HUES48 (cell line): ENCODE measurements around the gene UBR7.
A peak's percentile ranks its signal among the peaks of the same experiment; 100 is the strongest.
"Not testable (repeated sequence)": the region's sequence is repeated elsewhere in the genome, so short reads cannot be mapped to it uniquely, and the experiment has no call there.

Experiments used
- H3K27ac ChIP-seq: one replicate; pipeline ENCODE4 v1.7.0; 2013; ENCODE audit warnings: low read depth, low read length, inconsistent platforms
- H3K27me3 ChIP-seq: 2 replicates; pipeline ENCODE4 v1.6.1; 2013; ENCODE audit warnings: mild to moderate bottlenecking, low read length; ENCODE audit not compliant: control insufficient read depth, insufficient read depth
- H3K36me3 ChIP-seq: 2 replicates; pipeline ENCODE4 v1.6.1; 2013; ENCODE audit warnings: low read length; ENCODE audit not compliant: control insufficient read depth, insufficient read depth
- H3K4me1 ChIP-seq: 2 replicates; pipeline ENCODE4 v1.6.1; 2013; ENCODE audit warnings: mild to moderate bottlenecking, low read length; ENCODE audit not compliant: control insufficient read depth, insufficient read depth
- H3K4me3 ChIP-seq: 2 replicates; pipeline ENCODE4 v1.5.1; 2013; ENCODE audit warnings: mild to moderate bottlenecking, low read depth, low read length
- H3K9ac ChIP-seq: 2 replicates; pipeline ENCODE4 v1.6.1; 2013; ENCODE audit warnings: mild to moderate bottlenecking, low read depth, low read length, moderate library complexity
- H3K9me3 ChIP-seq: 2 replicates; pipeline ENCODE4 v1.6.1; 2013; ENCODE audit warnings: low read length; ENCODE audit not compliant: control insufficient read depth, insufficient read depth

The UBR7 gene

DNA sequence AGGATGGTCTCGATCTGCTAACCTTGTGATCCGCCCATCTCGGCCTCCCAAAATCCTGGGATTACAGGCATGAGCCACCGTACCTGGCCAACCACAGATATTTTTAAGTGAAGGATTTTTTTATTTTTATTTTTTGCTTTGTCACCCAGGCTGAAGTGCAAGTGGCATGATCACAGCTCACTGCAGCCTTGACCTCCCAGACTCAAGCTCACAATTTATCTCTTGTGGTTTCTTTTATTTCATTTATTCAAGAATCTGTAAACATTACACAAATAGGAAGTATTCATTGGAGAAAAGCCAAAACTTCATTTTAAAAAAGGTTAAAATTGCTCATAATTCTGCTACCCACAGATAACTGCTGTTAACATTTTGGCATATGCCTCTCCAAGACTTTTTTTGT, 35.7 kb upstream of the UBR7 start:
- Histone ChIP-seq H3K9ac (no peak overlapping the region), H3K4me3 (no peak overlapping the region), H3K4me1 (no peaks in the 10 kb centered on the region), H3K27me3 (no peaks in the 10 kb centered on the region), H3K27ac (no peak overlapping the region), H3K9me3 (no peaks in the 10 kb centered on the region), H3K36me3 (no peaks in the 10 kb centered on the region)

DNA sequence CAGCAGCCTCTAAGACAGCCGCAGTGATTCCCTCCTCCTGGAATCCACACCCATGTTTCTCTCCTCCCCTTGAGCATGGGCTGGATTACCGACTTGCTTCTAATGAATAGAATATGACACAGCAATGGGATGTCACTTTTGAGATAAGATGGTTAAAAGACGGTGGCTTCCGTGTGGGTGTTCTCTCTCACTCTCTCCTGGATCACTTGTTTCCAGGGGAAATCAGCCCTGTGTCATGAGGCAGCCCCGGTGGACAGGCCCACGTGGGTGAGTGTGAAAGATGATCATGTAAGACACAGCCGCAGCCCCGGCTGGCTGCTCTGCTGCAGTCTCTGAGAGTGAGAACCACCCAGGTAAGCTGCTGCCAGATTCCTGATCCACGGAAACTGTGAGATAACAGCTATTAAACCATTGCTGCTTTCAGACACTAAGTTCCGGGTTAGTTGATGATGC, 33.1 kb upstream of the UBR7 start:
- Histone ChIP-seq H3K27ac (no peak overlapping the region), H3K4me1 (no peaks in the 10 kb centered on the region), H3K27me3 (no peaks in the 10 kb centered on the region)

DNA sequence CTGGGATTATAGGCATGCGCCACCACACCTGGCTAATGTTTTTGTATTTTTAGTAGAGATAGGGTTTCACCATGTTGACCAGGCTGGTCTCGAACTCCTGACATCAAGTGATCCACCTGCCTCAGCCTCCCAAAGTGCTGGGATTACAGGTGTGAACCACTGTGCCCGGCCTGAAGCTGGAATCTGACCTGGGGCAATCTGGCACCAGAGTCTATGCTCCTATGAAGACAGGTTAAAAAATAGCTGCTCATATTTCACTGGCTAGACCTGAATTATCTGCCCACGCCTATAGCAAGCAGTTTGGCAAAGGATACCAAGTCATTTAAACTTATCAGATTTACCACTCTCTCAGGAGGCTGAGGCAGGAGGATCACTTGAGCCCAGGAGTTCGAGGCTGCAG, 32.3 kb upstream of the UBR7 start:
- H3K4me3 ChIP-seq, H3K36me3 ChIP-seq, H3K4me1 ChIP-seq, H3K27ac ChIP-seq, H3K9ac ChIP-seq, H3K27me3 ChIP-seq, H3K9me3 ChIP-seq: not testable (repeated sequence)

More for the DNA sequence above, 33.1 kb upstream of the UBR7 start:
- Histone ChIP-seq H3K9me3 (no peaks in the 10 kb centered on the region), H3K9ac (no peak overlapping the region), H3K36me3 (no peaks in the 10 kb centered on the region), H3K4me3 (no peak overlapping the region)

DNA sequence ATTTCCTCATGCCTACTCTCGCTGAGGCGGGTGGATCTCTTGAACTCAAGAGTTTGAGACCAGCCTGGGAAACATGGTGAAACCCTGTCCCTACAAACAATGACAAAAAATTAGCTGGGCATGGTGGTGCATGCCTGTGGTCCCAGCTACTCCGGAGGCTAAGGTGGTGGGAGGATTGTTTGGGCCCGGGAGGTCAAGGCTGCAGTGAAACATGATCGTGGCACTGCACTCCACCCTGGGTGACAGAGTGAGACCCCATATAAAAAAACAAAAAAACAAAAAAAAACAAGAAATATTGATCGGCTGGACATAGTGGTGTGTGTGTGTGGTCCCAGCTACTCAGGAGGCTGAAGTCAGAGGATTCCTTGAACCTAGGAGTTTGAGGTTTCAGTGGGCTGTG, 31.6 kb upstream of the UBR7 start:
- Histone ChIP-seq H3K4me3 (no peak overlapping the region), H3K4me1 (no peaks in the 10 kb centered on the region), H3K9ac (no peak overlapping the region), H3K9me3 (no peaks in the 10 kb centered on the region), H3K27ac (no peak overlapping the region), H3K27me3 (no peaks in the 10 kb centered on the region), H3K36me3 (no peaks in the 10 kb centered on the region)

DNA sequence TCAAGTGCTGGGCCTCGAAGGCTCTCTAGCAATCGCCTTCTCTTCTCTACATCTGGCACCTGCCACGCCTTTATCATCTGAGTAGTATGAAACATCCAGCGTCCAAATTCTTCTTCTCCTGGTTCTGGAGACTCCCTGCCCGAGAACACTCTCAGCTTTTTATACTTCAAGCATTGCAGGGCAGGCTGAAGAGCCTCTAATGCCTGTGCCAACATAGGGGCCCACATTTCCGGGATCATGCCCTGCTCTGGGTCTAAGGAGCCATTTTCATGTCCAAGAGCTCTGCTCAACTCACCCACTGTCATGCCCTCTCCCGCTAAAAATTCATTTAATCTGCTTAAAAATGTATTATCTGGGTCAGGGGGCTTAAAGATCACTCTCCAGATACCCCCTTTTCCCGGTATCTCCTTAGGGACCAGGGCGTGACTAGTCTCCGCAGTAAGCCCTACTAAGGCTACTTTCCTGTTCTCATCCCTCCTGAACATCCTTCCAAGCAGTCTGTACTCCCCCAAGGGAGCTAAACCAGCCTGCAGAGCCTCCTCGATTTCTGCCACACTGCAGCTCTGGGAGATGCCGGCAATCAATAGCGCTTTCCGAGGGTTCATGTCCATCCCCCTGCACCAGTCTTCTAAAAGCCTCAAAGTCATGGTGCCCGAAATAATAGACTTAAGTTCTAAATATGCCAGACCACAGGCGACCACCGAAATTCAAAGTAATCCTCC, 23.3 kb upstream of the UBR7 start:
- Histone ChIP-seq H3K9ac (peak overlapping the region; percentile 80; the same call in 1 of the 2 replicates), H3K4me1 (peaks cover 7% of the 10 kb centered on the region), H3K36me3 (peaks cover 37% of the 10 kb centered on the region), H3K4me3 (peak overlapping the region; percentile 92), H3K27ac (peak overlapping the region; percentile 97), H3K27me3 (no peaks in the 10 kb centered on the region), H3K9me3 (no peaks in the 10 kb centered on the region)

DNA sequence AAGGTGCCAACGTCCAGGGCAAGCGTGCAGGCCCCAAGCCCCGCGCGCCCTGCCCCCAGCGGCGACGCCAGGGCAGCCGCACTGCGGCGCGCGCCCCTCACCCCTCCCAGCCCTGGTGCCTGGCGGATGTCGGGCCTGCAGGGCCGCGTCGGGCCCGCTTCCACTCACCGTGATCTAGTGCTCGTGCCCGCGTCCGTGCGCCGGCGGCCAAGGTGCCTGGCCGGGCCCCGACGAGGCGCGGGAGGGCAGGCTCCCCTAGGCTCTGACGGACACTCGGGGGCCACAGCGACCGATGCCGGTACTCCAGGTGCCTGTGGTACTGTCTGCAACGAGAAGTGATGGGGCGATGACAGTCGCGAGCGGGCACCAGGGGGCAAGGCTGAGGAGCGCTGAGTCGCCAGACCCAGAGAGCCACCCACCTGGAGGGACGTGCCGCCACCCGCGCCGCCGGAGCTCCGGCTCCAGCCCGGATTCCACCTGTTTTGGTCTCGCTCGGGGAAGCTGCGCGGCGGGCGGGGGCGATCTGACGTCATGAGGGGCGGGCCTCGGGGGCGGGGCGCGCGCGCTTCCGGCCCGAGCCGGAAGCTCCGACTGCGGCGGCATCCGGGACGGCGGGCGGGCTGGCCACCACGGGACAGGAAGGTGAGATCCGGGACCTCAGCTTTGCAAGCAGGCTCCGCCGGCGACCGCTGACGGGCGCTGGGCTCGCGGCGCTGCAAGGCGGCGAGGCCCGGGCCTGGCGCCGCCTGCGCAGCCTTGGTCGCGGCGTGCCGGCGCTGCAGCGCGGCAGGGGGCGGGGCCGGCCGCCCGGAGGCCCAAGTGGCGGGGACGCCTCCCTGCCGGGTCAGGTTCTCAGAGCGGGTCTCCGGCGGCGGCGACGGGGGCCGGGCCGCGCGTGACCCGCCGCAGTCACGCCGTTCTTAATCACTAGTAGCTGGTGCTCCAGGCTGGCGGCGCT, 22.4 kb upstream of the UBR7 start, which contains the start of the genes LYSET and MOAP1:
LYSET (plus strand) TSS at position 927 of the 958 bp plus-strand sequence. CDS start 89 bp downstream, outside the sequence.
MOAP1 (minus strand) TSS at position 507 of the 958 bp plus-strand sequence. CDS start 655 bp downstream, outside the sequence.
- Histone ChIP-seq H3K27ac (peak within 1 kb of the TSS; percentile 97), H3K9ac (peak within 1 kb of the TSS; percentile 80), H3K4me1 (peaks cover 7% of the 10 kb centered on the region), H3K36me3 (peaks cover 42% of the 10 kb centered on the region), H3K9me3 (no peaks in the 10 kb centered on the region), H3K4me3 (peak within 1 kb of the TSS; percentile 92), H3K27me3 (no peaks in the 10 kb centered on the region)

DNA sequence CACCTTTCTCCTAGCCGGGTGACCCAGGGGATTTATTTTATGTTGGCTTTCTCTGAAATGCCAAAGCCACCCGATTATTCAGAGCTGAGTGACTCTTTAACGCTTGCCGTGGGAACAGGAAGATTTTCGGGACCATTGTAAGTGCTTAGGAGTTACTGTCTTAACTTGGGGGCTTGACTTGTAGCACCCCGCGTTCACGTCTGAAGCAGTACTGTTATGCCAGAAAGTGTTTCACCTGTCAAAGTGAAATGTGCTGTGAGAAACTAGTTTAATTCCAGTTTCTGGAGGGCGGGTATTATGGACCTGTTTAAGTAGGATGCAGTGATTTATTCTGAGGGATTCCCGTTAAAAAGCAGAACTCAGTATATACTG, 21.7 kb upstream of the UBR7 start:
- Histone ChIP-seq H3K4me1 (peaks cover 7% of the 10 kb centered on the region), H3K36me3 (peaks cover 42% of the 10 kb centered on the region), H3K4me3 (peak overlapping the region; percentile 92), H3K27ac (peak overlapping the region; percentile 97), H3K9ac (peak overlapping the region; percentile 74; the same call in 1 of the 2 replicates), H3K27me3 (no peaks in the 10 kb centered on the region), H3K9me3 (no peaks in the 10 kb centered on the region)

DNA sequence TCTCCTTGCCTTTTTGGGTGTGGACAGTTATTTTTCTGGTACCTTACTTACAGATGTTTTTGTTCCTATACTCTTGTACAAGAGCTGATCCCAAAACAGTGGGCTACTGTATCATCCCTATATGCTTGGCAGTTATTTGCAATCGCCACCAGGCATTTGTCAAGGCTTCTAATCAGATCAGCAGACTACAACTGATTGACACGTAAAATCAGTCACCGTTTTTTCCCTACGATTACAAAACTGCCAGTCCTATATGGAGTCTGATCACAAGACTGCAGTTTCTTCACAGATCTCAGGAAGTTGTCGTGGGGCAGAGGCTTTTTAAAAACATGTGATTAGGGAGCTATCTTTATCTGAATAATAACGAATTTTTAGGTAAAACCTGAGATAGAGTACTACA, 20.6 kb upstream of the UBR7 start:
- H3K4me3 ChIP-seq = no peak overlapping the region
- H3K9ac ChIP-seq = no peak overlapping the region
- peaks cover 7% of the 10 kb centered on the region for H3K4me1 ChIP-seq
- no peaks in the 10 kb centered on the region for H3K9me3 ChIP-seq
- H3K27ac ChIP-seq = no peak overlapping the region
- H3K27me3 ChIP-seq = no peaks in the 10 kb centered on the region
- H3K36me3 ChIP-seq = peaks cover 42% of the 10 kb centered on the region

DNA sequence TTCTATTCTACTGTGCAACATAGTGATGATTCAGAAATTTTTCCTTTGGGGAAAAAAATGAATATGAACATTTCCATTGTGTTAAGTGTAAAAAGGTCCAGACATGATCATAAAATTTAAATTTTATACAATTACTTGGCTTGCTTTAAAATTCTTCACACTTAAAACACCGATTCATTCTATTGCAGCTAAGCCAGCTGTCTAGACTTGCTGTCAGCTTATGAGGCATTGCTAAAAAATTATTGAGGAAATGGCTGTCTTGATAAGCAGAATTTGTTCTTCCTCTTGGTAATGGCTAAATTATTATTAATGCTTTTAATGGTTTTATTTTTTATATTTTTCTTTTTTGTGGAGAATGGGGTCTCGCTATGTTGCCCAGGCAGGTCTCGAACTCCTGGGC, 20.1 kb upstream of the UBR7 start:
- H3K4me3 ChIP-seq = no peak overlapping the region
- H3K9me3 ChIP-seq = no peaks in the 10 kb centered on the region
- peaks cover 7% of the 10 kb centered on the region for H3K4me1 ChIP-seq
- no peaks in the 10 kb centered on the region for H3K27me3 ChIP-seq
- no peak overlapping the region for H3K27ac ChIP-seq
- peaks cover 40% of the 10 kb centered on the region for H3K36me3 ChIP-seq
- no peak overlapping the region for H3K9ac ChIP-seq

DNA sequence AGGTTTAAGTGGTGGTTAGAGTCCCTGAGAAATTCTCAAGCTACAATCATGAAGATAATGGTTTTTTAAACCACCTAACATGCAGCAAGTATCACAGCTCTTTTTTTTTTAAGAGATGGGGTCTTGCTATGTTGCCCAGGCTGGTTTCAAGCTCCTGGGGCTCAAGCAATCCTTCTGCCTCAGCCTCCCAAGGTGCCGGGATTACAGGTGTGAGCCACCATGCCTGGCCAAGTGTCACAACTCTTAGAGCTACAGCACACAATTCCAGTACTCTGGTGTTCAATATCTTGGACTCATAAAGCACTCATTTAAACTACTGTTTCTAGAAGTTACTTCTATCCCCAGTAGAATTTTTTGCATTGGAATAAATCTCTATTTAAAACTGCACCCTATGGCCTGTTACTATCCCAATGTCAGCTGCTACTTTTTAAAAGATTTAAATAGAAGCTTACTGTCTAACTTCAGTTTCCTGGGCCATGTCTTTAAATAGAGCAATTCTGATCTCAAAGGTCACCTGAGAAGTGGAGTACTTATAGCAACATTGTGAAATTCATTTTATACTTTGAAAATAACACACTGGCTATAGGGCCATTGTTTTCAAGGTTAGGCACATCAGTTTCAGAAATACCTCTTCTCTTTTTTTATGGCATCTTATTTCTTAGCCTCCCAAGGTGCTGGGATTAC, 11.6 kb upstream of the UBR7 start:
- no peaks in the 10 kb centered on the region for H3K9me3 ChIP-seq
- no peaks in the 10 kb centered on the region for H3K27me3 ChIP-seq
- H3K4me3 ChIP-seq = no peak overlapping the region
- no peaks in the 10 kb centered on the region for H3K4me1 ChIP-seq
- no peaks in the 10 kb centered on the region for H3K36me3 ChIP-seq
- no peak overlapping the region for H3K27ac ChIP-seq
- H3K9ac ChIP-seq = no peak overlapping the region
